ENCODE measurements around the gene VPS33A. TPM values are rescaled to one million over a fixed set of nuclear protein-coding genes. Genes with fewer than 3 reads are reported as not detected.

Gene VPS33A
- total RNA-seq, 2 experiments from 2014 or later: 22.0 to 22.4 TPM

GRCh38 chr12:122190842-122191668 is 75.2 kb downstream of the VPS33A start:
- H3K9me3 Mint-ChIP-seq (ENCODE audit: insufficient read depth): no peaks in the 10 kb centered on the region
- H3K4me1 Mint-ChIP-seq (ENCODE audit: low read depth): no peaks in the 10 kb centered on the region
- ChIA-PET CTCF (interaction anchor here (0.7 to 2.8 kb wide), 18 partner anchors 17 to 274 kb away, joined by 3 to 21 read pairs (median 4); no protein-coding TSS in a partner anchor), POLR2A (no interaction called here)
- ATAC-seq (peak; percentile 88), DNase-seq (peak; percentile 83)
- no peak overlapping the region for H3K27ac Mint-ChIP-seq
- peaks cover 7% of the 10 kb centered on the region for H3K27me3 Mint-ChIP-seq (ENCODE audit: low read depth)
- H3K36me3 Mint-ChIP-seq (ENCODE audit: low read depth): no peaks in the 10 kb centered on the region
- no peak overlapping the region for H3K4me3 Mint-ChIP-seq

- peaks cover 4% of the 10 kb centered on the region for H3K4me1 Mint-ChIP-seq (ENCODE audit: low read depth)
- H3K27ac Mint-ChIP-seq: no peak overlapping the region
- H3K4me3 Mint-ChIP-seq: no peak overlapping the region
- CTCF ChIA-PET: interaction anchor here (0.7 to 2.8 kb wide), 16 partner anchors 17 to 273 kb away, joined by 3 to 21 read pairs (median 3); no protein-coding TSS in a partner anchor
- no peaks in the 10 kb centered on the region for H3K36me3 Mint-ChIP-seq (ENCODE audit: low read depth)
- POLR2A ChIA-PET: no interaction called here
- DNase-seq (no peak), ATAC-seq (no peak)
- H3K9me3 Mint-ChIP-seq (ENCODE audit: insufficient read depth): no peaks in the 10 kb centered on the region
- peaks cover 5% of the 10 kb centered on the region for H3K27me3 Mint-ChIP-seq (ENCODE audit: low read depth)
Observed at GRCh38 chr12:122189626-122190475, 76.4 kb downstream of the VPS33A start.

GRCh38 chr12:122187466-122187865 is 78.8 kb downstream of the VPS33A start:
- H3K27me3 Mint-ChIP-seq (ENCODE audit: low read depth): peaks cover 7% of the 10 kb centered on the region
- ATAC-seq (no peak), DNase-seq (no peak)
- POLR2A ChIA-PET: no interaction called here
- no peak overlapping the region for H3K4me3 Mint-ChIP-seq
- H3K36me3 Mint-ChIP-seq (ENCODE audit: low read depth): no peaks in the 10 kb centered on the region
- H3K4me1 Mint-ChIP-seq (ENCODE audit: low read depth): peaks cover 19% of the 10 kb centered on the region
- H3K9me3 Mint-ChIP-seq (ENCODE audit: insufficient read depth): no peaks in the 10 kb centered on the region
- CTCF ChIA-PET: no interaction called here
- no peak overlapping the region for H3K27ac Mint-ChIP-seq

GRCh38 chr12:122185494-122186082 is 80.7 kb downstream of the VPS33A start:
- Mint-ChIP-seq H3K4me3 (no peak overlapping the region), H3K4me1 (ENCODE audit: low read depth) (peaks cover 20% of the 10 kb centered on the region), H3K27ac (no peak overlapping the region), H3K27me3 (ENCODE audit: low read depth) (peaks cover 9% of the 10 kb centered on the region), H3K36me3 (ENCODE audit: low read depth) (no peaks in the 10 kb centered on the region), H3K9me3 (ENCODE audit: insufficient read depth) (no peaks in the 10 kb centered on the region)
- DNase-seq (no peak), ATAC-seq (no peak)
- CTCF ChIA-PET: no interaction called here
- POLR2A ChIA-PET: no interaction called here

GRCh38 chr12:122185079-122185478 is 81.2 kb downstream of the VPS33A start:
- POLR2A ChIA-PET: no interaction called here
- Mint-ChIP-seq H3K9me3 (ENCODE audit: insufficient read depth) (no peaks in the 10 kb centered on the region), H3K4me3 (no peak overlapping the region), H3K36me3 (ENCODE audit: low read depth) (no peaks in the 10 kb centered on the region), H3K27me3 (ENCODE audit: low read depth) (peaks cover 9% of the 10 kb centered on the region), H3K4me1 (ENCODE audit: low read depth) (peaks cover 23% of the 10 kb centered on the region), H3K27ac (no peak overlapping the region)
- DNase-seq (no peak), ATAC-seq (no peak)
- CTCF ChIA-PET: no interaction called here

GRCh38 chr12:122184517-122184916 is 81.8 kb downstream of the VPS33A start:
- POLR2A ChIA-PET: no interaction called here
- peaks cover 11% of the 10 kb centered on the region for H3K27me3 Mint-ChIP-seq (ENCODE audit: low read depth)
- no peak overlapping the region for H3K27ac Mint-ChIP-seq
- no peak for DNase-seq
- no peaks in the 10 kb centered on the region for H3K9me3 Mint-ChIP-seq (ENCODE audit: insufficient read depth)
- CTCF ChIA-PET: no interaction called here
- peak; percentile 11 for ATAC-seq
- no peaks in the 10 kb centered on the region for H3K36me3 Mint-ChIP-seq (ENCODE audit: low read depth)
- peak overlapping the region; percentile 34 for H3K4me3 Mint-ChIP-seq
- H3K4me1 Mint-ChIP-seq (ENCODE audit: low read depth): peaks cover 24% of the 10 kb centered on the region

GRCh38 chr12:122183588-122183940 is 82.7 kb downstream of the VPS33A start:
- no peak for DNase-seq
- no peaks in the 10 kb centered on the region for H3K9me3 Mint-ChIP-seq (ENCODE audit: insufficient read depth)
- H3K36me3 Mint-ChIP-seq (ENCODE audit: low read depth): no peaks in the 10 kb centered on the region
- POLR2A ChIA-PET: no interaction called here
- CTCF ChIA-PET: interaction anchor here (0.7 kb wide), 1 partner anchor 30 kb away, joined by 3 read pairs; no protein-coding TSS in a partner anchor
- H3K4me3 Mint-ChIP-seq: peak overlapping the region; percentile 68
- peaks cover 11% of the 10 kb centered on the region for H3K27me3 Mint-ChIP-seq (ENCODE audit: low read depth)
- no peak for ATAC-seq
- H3K4me1 Mint-ChIP-seq (ENCODE audit: low read depth): peaks cover 24% of the 10 kb centered on the region
- H3K27ac Mint-ChIP-seq: no peak overlapping the region

- ChIA-PET POLR2A (no interaction called here), CTCF (interaction anchor here (0.7 kb wide), 1 partner anchor 29 kb away, joined by 3 read pairs; no protein-coding TSS in a partner anchor)
- Mint-ChIP-seq H3K27ac (no peak within 1 kb of the TSS), H3K4me1 (ENCODE audit: low read depth) (peaks cover 24% of the 10 kb centered on the region), H3K9me3 (ENCODE audit: insufficient read depth) (no peaks in the 10 kb centered on the region), H3K36me3 (ENCODE audit: low read depth) (no peaks in the 10 kb centered on the region), H3K4me3 (peak within 1 kb of the TSS; percentile 68), H3K27me3 (ENCODE audit: low read depth) (peaks cover 11% of the 10 kb centered on the region)
- peak; percentile 55 for DNase-seq
- peak; percentile 87 for ATAC-seq
Observed at GRCh38 chr12:122182887-122183587, 83.3 kb downstream of the VPS33A start, which contains the start of gene LRRC43. LRRC43 (plus strand) TSS chr12:122183123; CDS start chr12:122183145, 22 bp downstream.

Other genes starting within 250 kb of the VPS33A start
- 1 to 10 TPM; 6.2 to 8.1 TPM for gene BCL7A, start 244.6 kb downstream of the VPS33A start, total RNA-seq
- gene MLXIP, start 187.7 kb downstream of the VPS33A start, total RNA-seq: 10 to 100 TPM; 38.8 to 42.7 TPM
- not detected for gene IL31, start 92.3 kb downstream of the VPS33A start, total RNA-seq
- not detected for gene LRRC43, start 83.4 kb downstream of the VPS33A start, total RNA-seq
- 1 to 10 TPM in 1 of 2 experiments, under 1 TPM in 1; 0.90 to 1.4 TPM for gene B3GNT4, start 62.8 kb downstream of the VPS33A start, total RNA-seq
- gene DIABLO, start 40.4 kb downstream of the VPS33A start, total RNA-seq: 10 to 100 TPM; 43.5 to 47.1 TPM
- gene CLIP1, start 156.2 kb upstream of the VPS33A start, total RNA-seq: 10 to 100 TPM; 61.4 to 63.2 TPM
- 10 to 100 TPM; 41.3 to 45.3 TPM for gene ZCCHC8, start 234.4 kb upstream of the VPS33A start, total RNA-seq